ENCODE measurements around the gene MGAT1.

MGAT1 gene

GRCh38 chr5:180799902-180800801 lies 2.5 kb downstream of the MGAT1 start:
- Histone ChIP-seq H3K36me3 (ENCODE audit: insufficient read depth, low read length) (peaks cover 9% of the 10 kb centered on the region), H3K9ac (ENCODE audit: low read depth, low read length) (no peak overlapping the region), H3K27me3 (ENCODE audit: insufficient read depth, low read length) (no peaks in the 10 kb centered on the region), H3K9me3 (ENCODE audit: insufficient read depth, low read depth, low read length) (no peaks in the 10 kb centered on the region), H3K4me1 (ENCODE audit: insufficient read depth, low read length) (peaks cover 14% of the 10 kb centered on the region), H3K27ac (ENCODE audit: low read depth, low read length) (no peak overlapping the region), H3K4me3 (ENCODE audit: low read length) (no peak overlapping the region)
- WGBS = 95% methylated on average over 6 of the region's 6 CpGs

GRCh38 chr5:180799194-180799593 lies 3.4 kb downstream of the MGAT1 start:
- Histone ChIP-seq H3K4me1 (ENCODE audit: insufficient read depth, low read length) (peaks cover 14% of the 10 kb centered on the region), H3K4me3 (ENCODE audit: low read length) (no peak overlapping the region), H3K36me3 (ENCODE audit: insufficient read depth, low read length) (peaks cover 13% of the 10 kb centered on the region), H3K9me3 (ENCODE audit: insufficient read depth, low read depth, low read length) (no peaks in the 10 kb centered on the region), H3K27me3 (ENCODE audit: insufficient read depth, low read length) (no peaks in the 10 kb centered on the region), H3K27ac (ENCODE audit: low read depth, low read length) (no peak overlapping the region), H3K9ac (ENCODE audit: low read depth, low read length) (no peak overlapping the region)
- 70% methylated on average over 4 of the region's 4 CpGs for WGBS

- 95% methylated on average over 11 of the region's 11 CpGs for WGBS
- H3K27me3 ChIP-seq (ENCODE audit: insufficient read depth, low read length) = no peaks in the 10 kb centered on the region
- H3K4me3 ChIP-seq (ENCODE audit: low read length) = no peak overlapping the region
- H3K4me1 ChIP-seq (ENCODE audit: insufficient read depth, low read length) = peaks cover 7% of the 10 kb centered on the region; the same call in 1 of the 2 replicates
- H3K9me3 ChIP-seq (ENCODE audit: insufficient read depth, low read depth, low read length) = no peaks in the 10 kb centered on the region
- no peak overlapping the region for H3K9ac ChIP-seq (ENCODE audit: low read depth, low read length)
- no peak overlapping the region for H3K27ac ChIP-seq (ENCODE audit: low read depth, low read length)
- H3K36me3 ChIP-seq (ENCODE audit: insufficient read depth, low read length) = peaks cover 13% of the 10 kb centered on the region
Measured at GRCh38 chr5:180798193-180798592, 4.4 kb downstream of the MGAT1 start.

GRCh38 chr5:180797256-180798192 lies 5.1 kb downstream of the MGAT1 start:
- Histone ChIP-seq H3K36me3 (ENCODE audit: insufficient read depth, low read length) (peaks cover 13% of the 10 kb centered on the region), H3K9me3 (ENCODE audit: insufficient read depth, low read depth, low read length) (no peaks in the 10 kb centered on the region), H3K27ac (ENCODE audit: low read depth, low read length) (no peak overlapping the region), H3K9ac (ENCODE audit: low read depth, low read length) (no peak overlapping the region), H3K4me1 (ENCODE audit: insufficient read depth, low read length) (peaks cover 7% of the 10 kb centered on the region; the same call in 1 of the 2 replicates), H3K4me3 (ENCODE audit: low read length) (no peak overlapping the region), H3K27me3 (ENCODE audit: insufficient read depth, low read length) (no peaks in the 10 kb centered on the region)
- WGBS = 95% methylated on average over 9 of the region's 10 CpGs

- H3K4me1 ChIP-seq (ENCODE audit: insufficient read depth, low read length) = no peaks in the 10 kb centered on the region
- H3K36me3 ChIP-seq (ENCODE audit: insufficient read depth, low read length) = peaks cover 28% of the 10 kb centered on the region
- H3K9me3 ChIP-seq (ENCODE audit: insufficient read depth, low read depth, low read length) = no peaks in the 10 kb centered on the region
- no peak overlapping the region for H3K9ac ChIP-seq (ENCODE audit: low read depth, low read length)
- H3K4me3 ChIP-seq (ENCODE audit: low read length) = no peak overlapping the region
- no peaks in the 10 kb centered on the region for H3K27me3 ChIP-seq (ENCODE audit: insufficient read depth, low read length)
- 94% methylated on average over 4 of the region's 4 CpGs for WGBS
- no peak overlapping the region for H3K27ac ChIP-seq (ENCODE audit: low read depth, low read length)
Measured at GRCh38 chr5:180795771-180796313, 6.8 kb downstream of the MGAT1 start.

- Histone ChIP-seq H3K9ac (ENCODE audit: low read depth, low read length) (no peak overlapping the region), H3K36me3 (ENCODE audit: insufficient read depth, low read length) (peaks cover 31% of the 10 kb centered on the region), H3K4me1 (ENCODE audit: insufficient read depth, low read length) (peaks cover 5% of the 10 kb centered on the region), H3K27ac (ENCODE audit: low read depth, low read length) (no peak overlapping the region), H3K4me3 (ENCODE audit: low read length) (no peak overlapping the region), H3K27me3 (ENCODE audit: insufficient read depth, low read length) (no peaks in the 10 kb centered on the region), H3K9me3 (ENCODE audit: insufficient read depth, low read depth, low read length) (no peaks in the 10 kb centered on the region)
- 94% methylated on average over 6 of the region's 7 CpGs for WGBS
Measured at GRCh38 chr5:180792965-180793287, 9.7 kb downstream of the MGAT1 start.

- Histone ChIP-seq H3K4me1 (ENCODE audit: insufficient read depth, low read length) (peaks cover 10% of the 10 kb centered on the region), H3K36me3 (ENCODE audit: insufficient read depth, low read length) (peaks cover 31% of the 10 kb centered on the region), H3K27ac (ENCODE audit: low read depth, low read length) (no peak overlapping the region), H3K9me3 (ENCODE audit: insufficient read depth, low read depth, low read length) (no peaks in the 10 kb centered on the region), H3K27me3 (ENCODE audit: insufficient read depth, low read length) (no peaks in the 10 kb centered on the region), H3K9ac (ENCODE audit: low read depth, low read length) (no peak overlapping the region), H3K4me3 (ENCODE audit: low read length) (no peak overlapping the region)
- 96% methylated on average over 60 of the region's 60 CpGs for WGBS
Measured at GRCh38 chr5:180792287-180792964, 10.2 kb downstream of the MGAT1 start.

GRCh38 chr5:180791611-180792213 lies 10.9 kb downstream of the MGAT1 start:
- Histone ChIP-seq H3K36me3 (ENCODE audit: insufficient read depth, low read length) (peaks cover 31% of the 10 kb centered on the region), H3K4me1 (ENCODE audit: insufficient read depth, low read length) (peaks cover 17% of the 10 kb centered on the region), H3K27me3 (ENCODE audit: insufficient read depth, low read length) (no peaks in the 10 kb centered on the region)

GRCh38 chr5:180790524-180790923 lies 12.1 kb downstream of the MGAT1 start:
- Histone ChIP-seq H3K27ac (ENCODE audit: low read depth, low read length) (no peak overlapping the region), H3K4me1 (ENCODE audit: insufficient read depth, low read length) (peaks cover 29% of the 10 kb centered on the region)
- WGBS = 94% methylated on average over 6 of the region's 6 CpGs

More at GRCh38 chr5:180791611-180792213, 10.9 kb downstream of the MGAT1 start:
- no peak overlapping the region for H3K4me3 ChIP-seq (ENCODE audit: low read length)
- H3K9ac ChIP-seq (ENCODE audit: low read depth, low read length) = no peak overlapping the region
- 96% methylated on average over 31 of the region's 31 CpGs for WGBS
- no peaks in the 10 kb centered on the region for H3K9me3 ChIP-seq (ENCODE audit: insufficient read depth, low read depth, low read length)
- no peak overlapping the region for H3K27ac ChIP-seq (ENCODE audit: low read depth, low read length)

GRCh38 chr5:180790020-180790419 lies 12.6 kb downstream of the MGAT1 start:
- Histone ChIP-seq H3K27ac (ENCODE audit: low read depth, low read length) (no peak overlapping the region), H3K9ac (ENCODE audit: low read depth, low read length) (no peak overlapping the region), H3K4me3 (ENCODE audit: low read length) (no peak overlapping the region), H3K27me3 (ENCODE audit: insufficient read depth, low read length) (no peaks in the 10 kb centered on the region), H3K9me3 (ENCODE audit: insufficient read depth, low read depth, low read length) (no peaks in the 10 kb centered on the region), H3K4me1 (ENCODE audit: insufficient read depth, low read length) (peaks cover 34% of the 10 kb centered on the region), H3K36me3 (ENCODE audit: insufficient read depth, low read length) (peaks cover 24% of the 10 kb centered on the region)
- WGBS = 87% methylated on average over 8 of the region's 8 CpGs

More at GRCh38 chr5:180790524-180790923, 12.1 kb downstream of the MGAT1 start:
- Histone ChIP-seq H3K27me3 (ENCODE audit: insufficient read depth, low read length) (no peaks in the 10 kb centered on the region), H3K9ac (ENCODE audit: low read depth, low read length) (no peak overlapping the region), H3K9me3 (ENCODE audit: insufficient read depth, low read depth, low read length) (no peaks in the 10 kb centered on the region), H3K4me3 (ENCODE audit: low read length) (no peak overlapping the region), H3K36me3 (ENCODE audit: insufficient read depth, low read length) (peaks cover 29% of the 10 kb centered on the region)
